ENCODE results near the gene GULP1.

DNA sequence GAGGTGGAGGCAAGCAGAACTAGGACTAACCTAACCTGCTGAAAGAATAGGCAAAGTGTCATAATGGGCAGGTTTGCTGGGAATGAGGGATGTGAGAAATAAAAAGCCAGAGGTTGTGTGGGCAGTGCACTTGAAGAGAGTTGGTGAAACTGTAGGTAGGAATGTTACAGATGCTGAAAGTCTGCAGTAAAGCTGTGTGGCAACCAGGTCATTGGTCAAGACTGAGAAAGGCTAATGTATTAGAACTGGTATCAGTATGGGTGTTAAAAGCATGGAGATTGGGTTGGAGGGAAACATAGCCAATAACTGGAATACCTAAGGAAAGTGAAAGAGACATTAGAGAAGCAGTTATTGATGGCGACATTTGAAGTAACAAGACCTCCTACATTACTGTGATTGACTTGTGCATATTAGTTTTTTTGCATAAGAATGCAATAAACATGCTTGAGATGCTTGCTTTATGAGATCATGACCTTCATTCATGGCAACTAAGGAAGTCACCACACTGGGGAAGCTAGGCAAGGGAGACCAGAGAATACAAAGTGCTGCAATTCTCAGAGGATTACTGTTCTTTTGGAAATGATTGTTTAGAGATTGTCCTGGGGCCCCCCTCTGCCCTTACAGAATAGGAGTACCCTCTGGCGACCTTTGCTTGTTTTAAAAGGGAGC, 11.8 kb downstream of the GULP1 start:
- TF ChIP-seq CTCF (IDR thresholded peaks at IDR 0.05) (no peak), POLR2A (IDR thresholded peaks at IDR 0.05) (no peak), POLR2AphosphoS5 (IDR thresholded peaks at IDR 0.05) (no peak)
